ENCODE results near the gene FNDC3B. TPM values are rescaled to one million over a fixed set of nuclear protein-coding genes. Genes with fewer than 3 reads are reported as not detected.

FNDC3B gene
- total RNA-seq, 1 donor from 2014 or later, result 71.3 TPM

- no peak for TF ChIP-seq CTCF (IDR thresholded peaks at IDR 0.05; ENCODE audit: insufficient read depth, low read length, poor library complexity, severe bottlenecking)
- H3K36me3 ChIP-seq (ENCODE audit: control insufficient read depth, insufficient read depth, low read length), result peaks cover 1% of the 10 kb centered on the region
- DNase-seq (ENCODE audit: low read depth), result no peak
- H3K4me3 ChIP-seq (ENCODE audit: low read depth, low read length), result no peak overlapping the region
- H3K27me3 ChIP-seq (ENCODE audit: control insufficient read depth, insufficient read depth, low read length), result no peaks in the 10 kb centered on the region
These were observed 232.1 kb downstream of the FNDC3B start for GRCh38 chr3:172271386-172271976.

DNA sequence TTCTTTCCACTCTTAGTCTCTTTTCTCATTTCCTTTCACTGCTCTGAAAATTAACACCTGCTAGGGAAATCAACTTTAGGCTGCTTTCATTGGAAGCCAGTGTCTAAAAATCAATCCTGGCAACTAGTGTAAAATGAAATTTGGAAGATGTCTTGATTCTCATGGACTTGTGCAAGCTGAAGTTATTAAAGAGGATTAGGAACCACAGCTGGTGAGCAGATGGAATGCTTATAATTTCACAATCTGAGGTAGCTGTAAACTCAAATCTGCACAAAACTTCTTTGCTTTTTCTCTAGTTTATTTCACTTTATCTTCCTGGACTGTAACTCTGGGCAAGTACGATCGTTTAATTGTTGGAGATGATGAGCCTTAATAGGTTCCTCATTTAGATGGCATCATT, 233.3 kb downstream of the FNDC3B start:
- Histone ChIP-seq H3K4me3 (ENCODE audit: low read depth, low read length) (no peak overlapping the region), H3K27me3 (ENCODE audit: control insufficient read depth, insufficient read depth, low read length) (no peaks in the 10 kb centered on the region), H3K36me3 (ENCODE audit: control insufficient read depth, insufficient read depth, low read length) (peaks cover 1% of the 10 kb centered on the region)
- no peak for TF ChIP-seq CTCF (IDR thresholded peaks at IDR 0.05; ENCODE audit: insufficient read depth, low read length, poor library complexity, severe bottlenecking)
- no peak for DNase-seq (ENCODE audit: low read depth)

- peaks cover 1% of the 10 kb centered on the region for H3K36me3 ChIP-seq (ENCODE audit: control insufficient read depth, insufficient read depth, low read length)
- no peak overlapping the region for H3K4me3 ChIP-seq (ENCODE audit: low read depth, low read length)
- no peaks in the 10 kb centered on the region for H3K27me3 ChIP-seq (ENCODE audit: control insufficient read depth, insufficient read depth, low read length)
- no peak for DNase-seq (ENCODE audit: low read depth)
- no peak for TF ChIP-seq CTCF (IDR thresholded peaks at IDR 0.05; ENCODE audit: insufficient read depth, low read length, poor library complexity, severe bottlenecking)
These were observed 234.0 kb downstream of the FNDC3B start for GRCh38 chr3:172273378-172273777.

DNA sequence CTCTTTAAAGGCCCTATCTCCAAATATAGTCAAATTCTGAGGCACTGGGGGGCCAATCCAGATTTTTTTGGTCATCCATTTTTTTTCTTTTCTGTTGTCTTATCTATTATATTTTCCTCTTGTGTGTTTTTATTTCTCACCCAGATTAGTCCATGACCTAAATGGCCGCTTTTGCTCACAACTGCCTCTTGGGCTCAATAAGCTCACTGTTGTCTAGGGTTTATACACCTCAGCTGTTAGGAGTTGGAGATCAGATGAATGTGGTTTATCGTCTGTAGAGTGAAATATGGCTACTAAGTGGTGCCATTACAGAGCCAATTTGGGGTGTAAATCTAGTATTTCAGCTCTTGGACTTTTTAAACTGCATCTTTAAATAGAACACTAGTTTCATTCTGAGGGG, 235.5 kb downstream of the FNDC3B start:
- no peak for TF ChIP-seq CTCF (IDR thresholded peaks at IDR 0.05; ENCODE audit: insufficient read depth, low read length, poor library complexity, severe bottlenecking)
- Histone ChIP-seq H3K36me3 (ENCODE audit: control insufficient read depth, insufficient read depth, low read length) (peaks cover 1% of the 10 kb centered on the region), H3K4me3 (ENCODE audit: low read depth, low read length) (no peak overlapping the region), H3K27me3 (ENCODE audit: control insufficient read depth, insufficient read depth, low read length) (no peaks in the 10 kb centered on the region)
- DNase-seq (ENCODE audit: low read depth), result no peak

- DNase-seq (ENCODE audit: low read depth), result no peak
- H3K36me3 ChIP-seq (ENCODE audit: control insufficient read depth, insufficient read depth, low read length), result peaks cover 1% of the 10 kb centered on the region
- no peak overlapping the region for H3K4me3 ChIP-seq (ENCODE audit: low read depth, low read length)
- no peak for TF ChIP-seq CTCF (IDR thresholded peaks at IDR 0.05; ENCODE audit: insufficient read depth, low read length, poor library complexity, severe bottlenecking)
- H3K27me3 ChIP-seq (ENCODE audit: control insufficient read depth, insufficient read depth, low read length), result no peaks in the 10 kb centered on the region
These were observed 236.2 kb downstream of the FNDC3B start for GRCh38 chr3:172275586-172275985.

DNA sequence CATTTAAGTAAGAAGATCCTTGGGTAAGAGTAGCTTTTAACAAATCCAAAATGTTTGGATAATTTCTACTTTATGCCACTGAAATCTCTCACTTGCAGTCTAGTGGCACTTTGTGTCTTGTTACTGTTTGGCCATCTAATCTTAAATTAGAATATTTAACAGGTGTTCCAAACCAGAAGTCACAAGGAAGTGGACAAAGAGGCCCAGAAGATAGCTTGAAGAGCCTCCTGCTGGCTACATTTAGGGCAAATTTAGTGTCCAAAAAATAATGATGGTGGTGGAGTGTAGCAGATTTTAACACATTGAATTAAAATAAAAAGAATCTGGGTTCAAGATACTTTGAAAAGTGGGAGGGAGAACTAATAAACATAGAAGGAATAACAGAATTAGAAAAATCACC, 236.7 kb downstream of the FNDC3B start:
- DNase-seq (ENCODE audit: low read depth), result no peak
- Histone ChIP-seq H3K27me3 (ENCODE audit: control insufficient read depth, insufficient read depth, low read length) (no peaks in the 10 kb centered on the region), H3K4me3 (ENCODE audit: low read depth, low read length) (no peak overlapping the region), H3K36me3 (ENCODE audit: control insufficient read depth, insufficient read depth, low read length) (peaks cover 1% of the 10 kb centered on the region)
- TF ChIP-seq CTCF (IDR thresholded peaks at IDR 0.05; ENCODE audit: insufficient read depth, low read length, poor library complexity, severe bottlenecking), result no peak

Data from kidney epithelial cell (primary cell).